Left renal pelvis (tissue), 4 donors: ENCODE results near the gene IL10. TPM values are rescaled to one million over a fixed set of nuclear protein-coding genes. Genes with fewer than 3 reads are reported as not detected.
"Not testable (repeated sequence)": the region's sequence is repeated elsewhere in the genome, so short reads cannot be mapped to it uniquely, and the experiment has no call there.

Experiments used
- DNase-seq, 4 donors: peaks; one replicate each; pipeline ENCODE4 v3.0.0-alpha.2; 2013; ENCODE audit warnings: low read depth in 4 of 4, low spot score in 3 of 4
- polyA plus RNA-seq, 4 donors: library from polyadenylated mRNA; unstranded; fragments of 120-200 nt; gene quantifications; one replicate each; pipeline ENCODE4 v1.2.1, GENCODE V29; 2013; ENCODE audit not compliant: insufficient read length in 4 of 4

IL10 gene
- polyA plus RNA-seq, 4 donors: 0.52 to 2.6 TPM; not detected in 2

DNA sequence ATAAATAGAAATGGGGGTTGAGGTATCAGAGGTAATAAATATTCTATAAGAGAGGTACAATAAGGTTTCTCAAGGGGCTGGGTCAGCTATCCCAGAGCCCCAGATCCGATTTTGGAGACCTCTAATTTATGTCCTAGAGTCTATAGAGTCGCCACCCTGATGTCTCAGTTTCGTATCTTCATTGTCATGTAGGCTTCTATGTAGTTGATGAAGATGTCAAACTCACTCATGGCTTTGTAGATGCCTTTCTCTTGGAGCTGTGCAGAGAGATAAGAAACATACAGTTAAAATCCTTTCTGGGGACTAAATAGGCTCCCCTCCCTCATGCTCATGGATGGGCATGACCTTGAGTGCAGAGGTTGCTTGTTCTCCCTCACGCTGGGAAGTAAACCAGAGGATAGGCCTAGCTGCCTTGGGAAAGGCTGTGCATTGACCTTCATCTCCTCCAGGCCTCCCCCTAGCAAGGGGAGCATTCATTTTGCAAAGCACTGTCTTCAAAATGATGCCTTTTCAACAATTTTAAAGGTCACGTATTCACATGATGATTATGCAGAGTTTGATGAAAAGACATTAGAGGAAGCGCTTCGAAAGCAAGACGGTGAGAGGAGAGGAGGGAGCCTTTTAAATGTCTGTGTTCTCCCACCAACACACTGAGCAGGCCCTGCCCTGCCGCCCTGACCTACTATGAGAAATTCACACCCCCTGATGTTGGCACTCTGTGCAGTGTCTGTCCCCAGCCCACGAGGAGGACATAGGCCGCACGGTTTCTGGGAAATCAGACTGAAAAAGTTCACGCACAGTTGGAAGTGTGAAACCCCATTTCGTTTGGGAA, 3.6 kb downstream of the IL10 start:
- no peak for DNase-seq

DNA sequence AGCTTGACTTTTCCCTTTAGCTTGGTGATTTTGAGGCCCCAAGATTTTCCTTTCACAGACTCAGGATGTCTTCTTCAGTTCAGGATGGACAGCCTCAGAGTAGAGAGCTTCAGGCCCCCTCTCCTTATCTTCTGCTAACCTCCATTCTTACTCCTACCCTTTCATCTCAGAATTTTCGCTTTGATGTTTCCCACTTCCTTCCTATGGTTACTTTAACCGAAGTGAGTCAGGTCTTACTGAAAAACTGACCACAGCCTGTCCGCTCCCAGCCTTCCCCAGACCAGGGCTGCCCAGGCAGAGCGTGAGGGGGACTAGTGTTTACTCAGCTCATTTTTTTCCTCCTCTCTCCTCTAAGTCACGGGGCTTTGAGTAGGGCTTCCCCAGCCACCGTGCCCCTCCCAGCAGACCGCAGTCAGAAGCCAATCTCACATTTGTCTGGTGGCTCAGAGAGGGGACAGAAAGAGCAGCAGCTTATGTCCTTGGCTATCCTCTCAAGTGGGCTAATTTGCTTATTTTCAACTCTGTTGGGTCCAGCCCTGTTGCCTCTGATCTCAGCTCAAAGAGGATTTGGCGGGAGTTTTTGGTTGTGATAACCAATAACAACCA, 5.9 kb downstream of the IL10 start:
- no peak for DNase-seq

DNA sequence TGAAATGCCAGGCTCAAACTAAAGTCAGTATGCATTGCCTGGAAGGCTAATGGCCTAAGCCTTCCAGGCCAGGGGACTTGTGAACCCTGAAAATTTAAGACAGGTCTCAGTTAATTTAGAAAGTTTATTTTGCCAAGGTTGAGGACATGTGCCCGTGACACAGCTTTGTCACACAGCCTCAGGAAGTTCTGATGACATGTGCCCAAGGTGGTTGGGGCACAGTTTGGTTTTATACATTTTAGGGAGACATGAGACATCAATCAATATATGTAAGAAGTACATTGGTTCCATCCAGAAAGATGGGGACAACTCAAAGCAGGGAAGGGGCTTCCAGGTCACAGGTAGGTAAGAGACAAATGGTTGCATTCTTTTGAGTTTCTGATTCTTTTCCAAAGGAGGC, 6.5 kb downstream of the IL10 start:
- DNase-seq: not testable (repeated sequence)

DNA sequence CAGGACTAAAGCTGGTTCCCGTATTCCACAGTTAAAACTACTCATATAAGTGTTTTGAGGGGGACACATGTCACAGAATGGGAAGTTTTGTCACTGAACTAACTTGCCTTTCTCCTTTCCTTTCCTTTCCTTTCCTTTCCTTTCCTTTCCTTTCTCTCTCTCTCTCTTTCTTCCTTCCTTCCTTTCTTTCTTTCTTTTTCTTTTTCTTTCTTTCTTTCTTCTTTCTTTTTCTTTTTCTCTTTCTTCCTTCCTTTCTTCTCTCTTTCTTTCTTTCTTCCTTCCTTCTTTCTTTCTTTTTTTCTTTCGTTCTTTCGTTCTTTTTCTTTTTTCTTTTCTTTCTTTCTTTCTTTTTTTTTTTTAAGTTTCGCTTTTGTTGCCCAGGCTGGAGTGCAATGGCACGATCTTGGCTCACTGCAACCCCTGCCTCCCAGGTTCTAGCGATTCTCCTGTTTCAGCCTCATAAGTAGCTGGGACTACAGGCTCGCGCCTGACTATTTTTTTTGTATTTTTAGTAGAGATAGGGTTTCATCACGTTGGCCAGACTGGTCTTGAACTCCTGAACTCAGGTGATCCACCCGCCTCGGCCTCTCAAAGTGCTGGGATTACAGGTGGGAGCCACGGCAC, 9.4 kb downstream of the IL10 start:
- DNase-seq: not testable (repeated sequence)

DNA sequence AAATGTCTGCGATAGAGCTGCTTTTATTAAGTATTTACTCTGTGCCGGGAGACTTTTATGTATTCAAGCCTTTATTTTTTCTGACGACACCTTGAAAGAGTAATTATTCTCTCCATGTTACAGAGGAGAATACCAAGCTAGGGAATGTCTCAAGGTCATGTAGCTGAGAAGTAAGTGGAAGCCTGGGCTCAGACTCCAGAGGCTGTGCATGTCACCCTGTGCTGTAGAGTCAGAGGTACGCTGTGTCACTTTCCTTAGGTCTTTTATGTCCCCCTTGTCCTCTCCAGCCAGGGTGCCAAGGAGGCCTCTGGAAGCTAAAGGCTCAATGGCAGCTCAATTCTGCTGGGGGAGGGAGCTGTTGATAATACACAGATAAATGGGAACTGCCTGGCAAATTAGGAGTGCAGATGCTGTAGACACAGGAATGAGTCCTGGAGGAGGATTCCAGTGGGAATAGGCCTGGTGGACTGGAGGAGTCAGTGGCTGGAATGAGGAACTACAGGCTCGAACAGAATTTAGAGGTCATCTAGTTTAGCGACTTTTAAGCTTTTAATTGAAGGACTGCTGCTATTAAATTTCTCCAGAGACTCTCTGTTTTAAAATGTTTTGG, 11.0 kb downstream of the IL10 start:
- DNase-seq: no peak

DNA sequence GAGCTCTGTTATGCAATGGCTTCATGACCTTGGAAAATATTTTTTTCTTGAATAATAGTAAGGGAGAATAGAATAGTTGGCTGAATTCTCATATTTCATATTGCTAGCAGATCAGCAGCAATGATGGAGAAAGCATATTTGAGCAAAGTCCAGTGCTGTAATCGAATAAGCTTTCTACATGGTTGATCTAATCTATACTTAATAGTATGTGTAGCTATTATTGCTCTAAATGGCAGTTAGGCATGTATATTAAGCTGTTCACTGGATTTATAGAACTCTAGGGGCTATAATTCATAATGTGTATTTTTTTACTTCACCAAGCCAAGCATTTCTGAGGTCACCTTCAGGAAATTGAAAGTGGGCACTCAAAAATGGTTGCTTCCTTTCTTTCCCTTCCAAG, 11.7 kb downstream of the IL10 start:
- no peak for DNase-seq

DNA sequence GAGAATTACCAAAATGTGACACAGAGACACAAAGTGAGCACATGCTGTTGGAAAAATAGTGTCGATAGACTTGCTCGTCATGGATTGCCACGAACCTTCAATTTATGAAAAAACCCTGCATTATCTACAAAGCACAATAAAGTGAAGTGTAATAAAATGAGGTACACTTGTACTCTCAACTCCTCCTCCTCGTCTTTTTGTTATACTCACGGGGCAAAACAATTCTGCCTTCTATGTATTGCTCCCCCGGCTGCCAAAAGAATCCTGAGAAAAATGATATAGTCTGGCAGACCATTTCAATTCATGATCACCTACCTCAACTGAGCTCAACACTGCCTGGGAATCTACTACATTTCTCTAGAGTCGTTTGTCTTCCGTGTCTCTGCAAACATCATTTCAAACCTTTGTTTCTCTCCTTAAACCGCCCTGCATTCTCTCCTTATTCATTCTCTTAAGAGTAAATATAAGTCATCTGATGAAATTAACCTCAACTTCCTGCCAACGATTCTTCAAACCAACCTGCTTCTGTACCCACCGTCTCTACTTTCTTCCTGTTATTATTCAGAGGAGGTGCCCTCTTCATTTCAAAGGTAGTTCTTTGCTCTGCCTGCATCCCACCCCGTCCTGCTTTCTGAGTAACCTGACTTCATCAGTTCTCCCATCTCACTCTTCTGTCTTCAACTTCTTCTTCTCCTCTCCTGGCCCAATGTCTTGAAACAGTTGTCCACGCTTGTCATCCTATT, 14.6 kb downstream of the IL10 start:
- no peak for DNase-seq

DNA sequence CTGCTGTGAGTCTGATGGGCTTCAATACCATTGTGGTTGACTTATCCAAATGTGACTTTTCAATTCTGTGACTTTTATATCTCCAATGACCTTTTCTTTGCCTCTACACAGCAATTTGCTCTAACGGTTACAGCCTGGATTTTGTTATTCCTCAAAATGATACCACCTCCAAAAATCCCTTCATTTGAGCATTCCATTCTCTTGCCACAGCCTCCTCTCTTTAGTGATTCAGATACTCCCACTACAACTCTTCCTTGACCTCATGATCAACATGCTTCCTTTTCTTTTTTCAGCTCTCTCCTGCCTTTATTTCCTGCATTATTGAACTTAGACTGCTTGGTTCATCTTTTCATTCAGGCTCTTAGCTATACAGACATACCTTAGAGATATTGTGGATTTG, 18.3 kb downstream of the IL10 start:
- DNase-seq: no peak

DNA sequence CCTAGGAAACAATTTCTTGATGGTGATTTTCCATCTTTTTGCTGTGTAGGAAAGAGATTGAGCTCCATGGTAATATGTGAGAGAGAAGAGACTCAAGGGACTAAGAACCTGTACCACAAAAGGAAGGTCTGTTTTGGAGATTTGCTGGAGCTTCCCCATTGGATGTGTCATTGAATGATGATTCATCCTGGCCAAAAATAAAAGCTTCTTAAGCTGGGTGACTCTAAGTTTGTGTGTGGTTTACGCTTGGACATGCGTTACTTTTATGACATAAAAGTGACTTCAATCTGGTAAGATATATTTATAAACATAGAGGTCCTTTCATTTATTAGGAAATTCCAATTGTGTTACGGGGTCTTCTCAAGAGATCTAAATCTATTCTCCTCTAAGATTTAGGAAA, 19.2 kb downstream of the IL10 start:
- no peak for DNase-seq

DNA sequence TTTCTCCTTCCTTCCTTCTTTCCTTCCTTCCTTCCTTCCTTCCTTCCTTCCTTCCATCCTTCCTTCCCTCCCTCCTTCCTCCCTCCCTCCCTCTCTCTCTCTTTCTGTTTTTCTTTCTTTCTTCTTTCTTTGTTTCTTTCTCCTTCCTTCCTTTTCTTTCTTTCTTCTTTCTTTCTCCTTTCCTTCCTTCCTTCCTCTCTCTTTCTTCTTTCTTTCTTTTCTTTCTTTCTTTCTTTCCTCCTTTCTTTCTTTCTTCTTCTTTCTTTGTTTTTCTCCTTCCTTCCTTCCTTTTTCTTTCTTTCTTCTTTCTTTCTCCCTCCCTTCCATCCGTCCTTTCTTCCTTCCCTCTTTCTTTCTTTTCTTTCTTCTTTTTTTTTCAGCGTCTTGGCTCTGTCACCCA, 19.8 kb downstream of the IL10 start:
- no peak for DNase-seq

DNA sequence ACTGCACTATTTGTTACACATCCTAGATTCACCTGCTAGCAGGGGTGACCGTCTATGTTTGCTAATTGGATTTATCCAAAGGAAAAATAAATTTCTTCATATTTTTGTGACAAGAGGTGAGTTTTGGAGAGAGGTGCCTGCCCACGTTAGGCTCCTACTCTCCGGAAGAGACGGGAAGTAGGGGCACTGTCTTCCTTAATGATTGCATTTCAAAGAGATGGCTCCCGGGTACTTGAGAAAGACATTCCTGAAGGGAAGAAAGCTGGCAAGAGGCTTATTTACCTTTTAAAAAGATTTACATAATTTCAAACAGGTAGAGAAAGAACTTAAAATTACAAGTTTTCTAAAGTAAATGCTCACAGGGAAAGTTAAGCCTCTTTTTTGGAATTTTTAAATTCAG, 20.4 kb downstream of the IL10 start:
- no peak for DNase-seq

DNA sequence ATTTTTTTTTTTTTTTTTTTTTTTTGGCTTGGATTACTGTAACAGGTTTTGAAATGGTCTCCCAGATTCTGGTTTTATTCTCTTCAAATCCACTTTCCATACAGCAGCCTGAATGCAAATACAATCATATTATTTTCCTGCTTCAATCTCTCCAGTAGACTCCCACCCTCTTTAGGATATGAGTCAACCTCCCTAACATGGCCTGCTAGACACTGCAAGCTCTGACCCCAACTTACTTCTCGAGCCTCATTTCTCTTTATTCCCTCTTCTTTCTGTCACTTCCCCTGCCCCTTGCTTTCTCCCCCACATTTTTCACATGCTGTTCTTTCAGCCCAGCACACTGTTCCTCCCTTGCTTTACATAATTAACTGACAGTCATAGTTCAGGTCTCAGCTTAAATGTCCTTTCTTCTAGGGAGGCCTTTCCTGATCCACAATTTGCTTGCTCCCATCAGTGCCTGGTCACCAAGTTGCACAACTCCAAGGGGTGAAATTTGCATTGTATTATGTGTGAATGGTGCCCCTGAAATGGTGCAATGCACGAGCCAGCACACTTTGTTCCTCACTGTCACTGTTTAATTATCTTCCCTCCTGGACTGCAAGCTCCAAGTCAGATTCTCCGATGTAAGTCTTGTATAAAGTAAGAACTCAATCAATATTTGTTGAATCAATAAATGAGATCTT, 23.8 kb downstream of the IL10 start:
- no peak for DNase-seq

DNA sequence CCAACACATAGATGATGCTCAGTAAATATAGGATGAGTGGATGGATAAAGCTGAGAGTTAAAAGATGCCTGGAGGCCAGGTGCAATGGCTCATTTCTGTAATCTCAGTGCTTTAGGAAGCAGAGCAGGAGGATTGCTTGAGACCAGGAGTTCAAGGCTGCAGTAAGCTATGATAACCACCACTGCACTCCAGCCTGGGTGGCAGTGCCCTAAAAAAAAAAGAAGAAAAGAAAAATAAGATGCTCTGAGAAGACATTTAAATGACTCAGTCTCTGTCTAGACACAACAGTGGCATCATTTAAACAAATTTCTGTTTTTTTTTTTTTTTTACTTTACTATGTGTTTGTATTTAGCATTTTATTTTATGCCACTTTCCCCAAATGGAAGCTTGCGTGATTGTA, 27.0 kb downstream of the IL10 start:
- DNase-seq: no peak

DNA sequence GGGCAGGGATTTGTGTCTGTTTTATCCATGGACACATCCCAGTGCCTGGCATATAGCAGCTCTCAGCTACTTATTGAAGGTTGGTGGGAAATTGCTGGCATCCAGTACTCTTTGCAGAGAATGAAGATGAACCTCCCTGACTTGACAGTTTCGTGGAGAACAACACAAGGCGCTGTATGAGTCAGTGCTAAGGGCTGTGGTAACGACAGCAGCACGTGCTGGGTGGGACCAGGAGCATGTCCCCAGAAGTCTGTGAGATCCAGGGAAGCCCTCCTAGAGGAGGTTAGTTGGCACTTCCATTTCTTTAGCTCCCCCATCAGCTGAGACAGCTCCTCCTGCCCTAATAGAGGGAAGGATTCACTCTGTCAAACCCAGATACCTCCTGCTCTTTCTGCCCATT, 27.6 kb downstream of the IL10 start:
- DNase-seq: no peak

DNA sequence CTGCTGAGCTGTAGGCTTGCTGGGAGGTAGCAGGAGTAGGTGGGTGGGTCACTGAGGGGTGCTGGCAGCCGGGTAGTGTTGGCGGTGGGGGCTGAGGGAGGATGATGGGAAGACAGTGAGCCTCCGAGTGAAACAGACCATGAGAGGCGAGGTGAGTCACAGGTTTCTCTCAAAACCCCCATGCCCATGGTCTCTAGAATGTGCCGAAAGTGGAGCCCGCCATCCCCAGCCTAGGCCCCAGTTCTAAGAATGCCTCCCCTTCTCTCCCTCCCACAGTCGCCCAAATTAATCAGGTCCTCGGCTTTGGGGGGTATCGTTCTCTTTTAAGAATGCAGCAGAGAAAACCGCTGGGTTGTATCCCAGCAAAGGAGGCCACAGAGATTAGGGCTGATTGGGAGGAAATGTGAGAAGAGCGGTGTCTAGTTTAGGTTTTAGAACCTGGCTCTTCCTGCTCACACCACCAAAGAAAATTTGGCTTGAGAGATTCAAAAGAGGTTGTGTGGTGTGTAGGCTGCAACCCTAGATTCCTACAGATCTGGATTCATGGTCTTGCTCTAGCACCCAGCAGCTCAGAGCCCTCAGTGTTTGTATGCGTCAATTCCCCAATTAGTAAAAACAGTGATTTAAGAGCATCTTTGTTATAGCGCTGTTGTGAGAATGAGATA, 29.4 kb downstream of the IL10 start:
- no peak for DNase-seq

DNA sequence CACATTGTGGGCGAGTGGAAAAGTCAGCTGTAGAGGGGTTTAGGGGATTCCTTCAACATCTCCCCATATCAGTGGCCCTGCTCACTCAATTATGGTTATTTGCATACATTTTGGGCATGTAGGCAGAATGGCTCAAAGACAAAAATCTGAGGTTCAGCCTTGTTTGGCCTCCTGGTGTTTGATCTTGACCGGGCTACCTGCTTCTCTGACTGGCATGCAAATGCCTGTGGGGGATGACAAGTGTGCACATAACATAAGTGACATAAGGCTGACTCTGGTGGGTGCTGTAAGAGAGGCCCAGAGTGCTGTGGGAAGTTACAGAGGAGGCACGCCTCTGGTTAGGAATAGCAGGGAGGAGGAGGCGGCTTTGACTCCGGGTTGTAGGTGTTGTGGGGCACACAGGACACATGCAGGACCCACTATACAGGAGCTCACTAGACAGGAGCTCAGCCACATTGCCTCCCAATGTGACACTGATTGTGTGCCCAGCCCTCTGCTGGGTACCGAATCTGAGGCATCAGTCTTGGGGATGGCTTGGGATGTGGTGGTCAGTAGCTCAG, 31.1 kb downstream of the IL10 start:
- no peak for DNase-seq

DNA sequence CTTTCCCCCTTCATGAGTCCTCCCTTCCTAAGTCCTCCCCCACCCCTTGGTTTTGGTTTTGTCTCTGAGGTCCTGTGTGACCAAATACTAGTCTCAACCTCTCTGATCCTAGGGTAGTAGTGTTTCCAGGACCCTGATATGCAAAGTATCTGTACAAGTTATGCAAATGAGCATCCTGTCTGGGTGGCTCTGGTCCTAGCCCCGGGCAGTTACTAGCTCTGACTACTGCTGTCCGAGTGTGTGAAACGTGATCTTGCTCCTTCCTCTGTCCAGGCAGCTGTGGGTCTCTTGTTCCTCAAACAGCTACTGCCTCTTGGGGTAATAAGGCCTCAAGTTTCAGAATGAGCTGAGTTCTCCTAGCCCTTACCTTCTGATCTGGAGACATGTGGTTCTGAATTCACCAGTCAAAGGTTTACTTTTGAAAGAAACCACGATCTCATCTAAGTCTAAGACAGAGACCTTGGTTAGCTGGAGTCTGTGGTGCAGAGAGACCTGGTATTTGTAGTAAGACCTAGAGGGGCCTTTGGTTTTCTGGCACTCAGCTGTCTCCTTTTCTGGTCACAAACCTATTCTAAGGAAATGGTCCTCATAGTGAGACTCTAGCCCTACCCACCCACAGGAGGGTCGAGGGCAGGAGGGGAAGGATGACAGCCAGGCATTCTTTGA, 32.8 kb downstream of the IL10 start:
- no peak for DNase-seq

DNA sequence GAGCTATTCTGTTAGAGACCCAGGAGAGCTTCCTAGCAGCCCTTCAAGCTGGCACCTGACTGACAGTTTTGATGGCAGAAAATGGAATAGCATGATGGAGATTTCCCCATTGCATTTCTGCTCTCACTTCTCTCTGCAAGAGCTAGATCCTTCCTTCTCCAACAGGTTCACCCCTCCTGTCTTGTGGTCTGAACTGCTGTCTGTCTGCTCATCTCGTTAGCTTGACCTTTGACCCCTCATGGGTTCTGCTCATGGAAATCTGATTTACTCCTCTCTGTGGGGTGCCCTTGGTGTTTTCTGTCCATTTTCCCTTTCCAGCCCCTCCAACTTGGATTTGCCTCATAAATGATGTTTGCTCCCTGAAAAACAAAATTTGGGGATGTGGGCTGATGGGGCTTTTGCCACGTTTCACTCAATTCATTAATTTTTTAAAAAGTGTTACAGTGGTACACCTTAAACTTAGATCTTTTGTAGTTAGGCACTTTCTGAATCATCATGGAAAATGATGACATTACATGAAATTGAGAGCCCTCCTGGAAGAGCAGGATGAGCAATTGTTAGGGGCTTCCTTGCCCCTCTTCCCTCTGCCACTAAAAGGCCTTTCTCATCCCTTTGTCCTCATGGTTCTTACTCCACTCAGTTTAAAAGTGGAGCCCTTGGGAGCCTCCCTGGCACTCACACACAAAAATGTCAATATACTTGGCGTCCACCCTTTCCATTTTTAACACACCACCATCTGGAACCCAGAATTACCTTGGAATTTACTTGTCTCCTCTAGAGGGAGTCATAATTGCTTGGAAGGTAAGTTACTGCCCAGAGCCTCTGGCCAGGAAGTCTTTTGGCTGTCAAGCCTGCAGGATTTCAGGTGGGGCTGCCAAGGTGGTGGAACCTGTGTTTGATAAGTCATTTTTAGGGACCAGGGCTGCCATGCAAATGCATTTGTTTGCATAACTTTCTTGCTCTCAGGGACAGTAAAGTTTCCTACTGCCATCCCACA, 33.6 kb downstream of the IL10 start:
- no peak for DNase-seq
